KMS-11 (cell line): Measurements from ENCODE around the gene FBXO8.

Experiments
- H2AFZ ChIP-seq: fragments of 200-600 bp; sonication (generic); 2 replicates; pipeline ENCODE4 v1.6.1; 2016; ENCODE audit warnings: antibody characterized with exemption, mixed run types, low read depth
- H3K27ac ChIP-seq: fragments of 200-600 bp; sonication (generic); 2 replicates; pipeline ENCODE4 v1.6.1; 2016; ENCODE audit warnings: mild to moderate bottlenecking, mixed run types
- H3K27me3 ChIP-seq: fragments of 200-600 bp; sonication (generic); 2 replicates; pipeline ENCODE4 v1.6.1; 2017; ENCODE audit warnings: mild to moderate bottlenecking, low read depth, mixed run types, moderate library complexity; ENCODE audit not compliant: insufficient read depth
- H3K36me3 ChIP-seq: fragments of 200-600 bp; sonication (generic); 2 replicates; pipeline ENCODE4 v1.6.1; 2017; ENCODE audit warnings: mild to moderate bottlenecking, mixed run types; ENCODE audit not compliant: insufficient read depth
- H3K4me1 ChIP-seq: fragments of 200-600 bp; sonication (generic); 2 replicates; pipeline ENCODE4 v1.6.1; 2016; ENCODE audit warnings: mild to moderate bottlenecking, low read depth, mixed run types; ENCODE audit not compliant: poor library complexity, severe bottlenecking
- H3K4me2 ChIP-seq: fragments of 200-600 bp; sonication (generic); 2 replicates; pipeline ENCODE4 v1.7.0; 2016; ENCODE audit warnings: mild to moderate bottlenecking, mixed run types
- H3K4me3 ChIP-seq: fragments of 200-600 bp; sonication (generic); IDR thresholded peaks from 2 replicates; pipeline ENCODE4 v1.6.1; 2017; ENCODE audit warnings: low read depth, low read length, mixed read lengths; ENCODE audit not compliant: insufficient read depth
- H3K79me2 ChIP-seq: fragments of 200-600 bp; sonication (generic); 2 replicates; pipeline ENCODE4 v1.6.1; 2016; ENCODE audit warnings: low read depth, mixed run types; ENCODE audit not compliant: insufficient read depth
- H3K9ac ChIP-seq: fragments of 200-600 bp; sonication (generic); 2 replicates; pipeline ENCODE4 v1.6.1; 2016; ENCODE audit warnings: mild to moderate bottlenecking, mixed run types
- H4K20me1 ChIP-seq: fragments of 200-600 bp; sonication (generic); 2 replicates; pipeline ENCODE4 v1.6.1; 2016; ENCODE audit warnings: mild to moderate bottlenecking, mixed run types; ENCODE audit not compliant: insufficient read depth
- CTCF ChIP-seq: fragments of 200-600 bp; sonication (generic); conservative IDR thresholded peaks from 2 replicates; pipeline ENCODE4 v1.6.1; 2017; ENCODE audit warnings: low read depth, mild to moderate bottlenecking, antibody characterized with exemption, low read length, moderate library complexity, mixed read lengths

Gene FBXO8, protein sequence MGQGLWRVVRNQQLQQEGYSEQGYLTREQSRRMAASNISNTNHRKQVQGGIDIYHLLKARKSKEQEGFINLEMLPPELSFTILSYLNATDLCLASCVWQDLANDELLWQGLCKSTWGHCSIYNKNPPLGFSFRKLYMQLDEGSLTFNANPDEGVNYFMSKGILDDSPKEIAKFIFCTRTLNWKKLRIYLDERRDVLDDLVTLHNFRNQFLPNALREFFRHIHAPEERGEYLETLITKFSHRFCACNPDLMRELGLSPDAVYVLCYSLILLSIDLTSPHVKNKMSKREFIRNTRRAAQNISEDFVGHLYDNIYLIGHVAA

GRCh38 chr4:174283507-174284471 lies at the start of gene FBXO8, which contains the start of gene CEP44:
Gene FBXO8, minus strand, starts transcription at chr4:174283667. Its CDS starts 20,575 bp downstream, at chr4:174263092.
Gene CEP44, plus strand, starts transcription at chr4:174283911. Its CDS starts 15,211 bp downstream, at chr4:174299122.
- Histone ChIP-seq H3K79me2 (peaks cover 60% of the 10 kb centered on the region), H3K9ac (peak within 1 kb of the TSS; percentile 96), H3K4me1 (peaks cover 32% of the 10 kb centered on the region), H3K4me2 (peak within 1 kb of the TSS; percentile 84), H3K27me3 (no peaks in the 10 kb centered on the region), H2AFZ (peak within 1 kb of the TSS; percentile 98), H3K27ac (peak within 1 kb of the TSS; percentile 93), H4K20me1 (no peaks in the 10 kb centered on the region), H3K36me3 (no peaks in the 10 kb centered on the region), H3K4me3 (no peak within 1 kb of the TSS)
- TF ChIP-seq CTCF: no peak

DNA sequence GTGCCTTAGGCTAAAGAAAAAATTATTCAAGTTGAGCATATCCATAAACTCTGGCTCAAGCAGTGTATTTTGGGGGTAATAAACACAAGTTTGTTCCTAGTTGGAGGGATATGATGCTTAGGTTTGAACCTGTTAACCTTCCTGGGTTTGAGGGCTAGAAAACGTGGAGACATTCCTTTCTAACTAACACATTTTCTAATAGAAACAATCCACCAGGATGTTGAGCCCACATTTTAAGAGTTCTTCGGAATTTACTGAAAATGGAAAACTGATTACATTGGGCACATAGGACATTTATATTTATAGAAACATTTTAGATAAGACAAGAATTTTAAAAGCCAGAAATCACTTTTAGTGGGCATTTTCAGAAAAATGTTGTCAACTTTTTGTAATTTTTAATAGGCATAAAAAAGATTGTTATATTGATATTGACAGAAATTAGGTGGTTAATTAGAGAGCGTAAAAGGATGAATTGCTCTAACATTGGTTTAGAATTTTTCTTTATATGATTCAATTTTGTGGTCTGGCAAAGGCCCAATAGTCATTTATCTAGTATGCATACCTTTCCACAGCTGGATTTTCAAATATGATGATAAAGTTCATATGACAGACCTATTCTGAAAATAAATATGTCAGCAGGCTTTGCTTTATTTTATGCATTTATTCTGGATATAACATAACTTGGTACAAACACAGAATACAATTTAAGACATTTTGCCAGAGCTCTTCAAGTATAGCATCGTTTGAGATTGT lies 49.5 kb upstream of the FBXO8 start:
- H3K36me3 ChIP-seq: no peaks in the 10 kb centered on the region
- H3K79me2 ChIP-seq: no peaks in the 10 kb centered on the region
- H3K9ac ChIP-seq: no peak overlapping the region
- H3K27me3 ChIP-seq: no peaks in the 10 kb centered on the region
- H2AFZ ChIP-seq: no peak overlapping the region
- no peak overlapping the region for H3K4me3 ChIP-seq
- H3K4me2 ChIP-seq: no peak overlapping the region
- H3K4me1 ChIP-seq: no peaks in the 10 kb centered on the region
- H3K27ac ChIP-seq: no peak overlapping the region
- no peaks in the 10 kb centered on the region for H4K20me1 ChIP-seq
- TF ChIP-seq CTCF: no peak

GRCh38 chr4:174324725-174325124 lies 41.3 kb upstream of the FBXO8 start:
- no peak for TF ChIP-seq CTCF
- H3K9ac ChIP-seq: no peak overlapping the region
- no peaks in the 10 kb centered on the region for H4K20me1 ChIP-seq
- no peaks in the 10 kb centered on the region for H3K36me3 ChIP-seq
- H3K4me2 ChIP-seq: no peak overlapping the region
- no peak overlapping the region for H3K4me3 ChIP-seq
- no peak overlapping the region for H3K27ac ChIP-seq
- no peaks in the 10 kb centered on the region for H3K79me2 ChIP-seq
- H2AFZ ChIP-seq: no peak overlapping the region
- no peaks in the 10 kb centered on the region for H3K4me1 ChIP-seq
- no peaks in the 10 kb centered on the region for H3K27me3 ChIP-seq

DNA sequence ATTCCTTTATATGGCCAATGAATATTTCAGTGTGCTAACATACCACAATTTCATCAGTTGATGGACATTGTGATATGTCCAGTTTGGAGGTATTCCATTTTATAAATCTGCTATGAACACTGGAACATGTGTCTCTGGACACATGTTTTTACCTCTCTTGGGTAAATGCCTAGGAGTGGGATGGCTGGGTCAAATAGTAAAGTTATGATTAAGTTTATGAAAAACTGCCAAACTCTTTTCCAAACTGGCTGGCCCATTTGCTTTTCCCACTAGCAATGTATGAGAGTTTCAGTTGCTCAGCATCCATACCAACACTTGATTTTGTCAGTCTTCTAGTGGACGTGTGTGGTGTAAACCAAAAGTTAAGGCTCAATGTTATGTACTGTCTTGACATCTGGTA lies 40.8 kb upstream of the FBXO8 start:
- no peaks in the 10 kb centered on the region for H3K79me2 ChIP-seq
- no peaks in the 10 kb centered on the region for H3K36me3 ChIP-seq
- no peak overlapping the region for H3K4me2 ChIP-seq
- H4K20me1 ChIP-seq: no peaks in the 10 kb centered on the region
- no peak overlapping the region for H2AFZ ChIP-seq
- H3K27me3 ChIP-seq: no peaks in the 10 kb centered on the region
- H3K4me1 ChIP-seq: no peaks in the 10 kb centered on the region
- H3K9ac ChIP-seq: no peak overlapping the region
- H3K27ac ChIP-seq: no peak overlapping the region
- TF ChIP-seq CTCF: no peak
- H3K4me3 ChIP-seq: no peak overlapping the region
